ENCODE results near the gene PIK3R4. TPM values are rescaled to one million over a fixed set of nuclear protein-coding genes. Genes with fewer than 3 reads are reported as not detected.

Gene PIK3R4
- total and polyA plus RNA-seq, 2 experiments from 2014 or later: 19.4 to 23.2 TPM

- TF ChIP-seq CTCF (IDR thresholded peaks at IDR 0.05; ENCODE audit: low read depth, low read length): no peak
- Histone ChIP-seq H3K27me3 (no peaks in the 10 kb centered on the region), H3K4me3 (no peak overlapping the region), H3K9me3 (ENCODE audit: low read depth) (no peaks in the 10 kb centered on the region), H3K36me3 (peaks cover 35% of the 10 kb centered on the region), H3K27ac (no peak overlapping the region), H3K4me1 (ENCODE audit: low read depth) (peaks cover 8% of the 10 kb centered on the region)
- DNase-seq (ENCODE audit: low read depth in 1 of 2, low spot score in 1 of 2): peak in 1 of 2 donors; percentile 24
Observed at GRCh38 chr3:130679218-130679617, 67.4 kb downstream of the PIK3R4 start.

DNA sequence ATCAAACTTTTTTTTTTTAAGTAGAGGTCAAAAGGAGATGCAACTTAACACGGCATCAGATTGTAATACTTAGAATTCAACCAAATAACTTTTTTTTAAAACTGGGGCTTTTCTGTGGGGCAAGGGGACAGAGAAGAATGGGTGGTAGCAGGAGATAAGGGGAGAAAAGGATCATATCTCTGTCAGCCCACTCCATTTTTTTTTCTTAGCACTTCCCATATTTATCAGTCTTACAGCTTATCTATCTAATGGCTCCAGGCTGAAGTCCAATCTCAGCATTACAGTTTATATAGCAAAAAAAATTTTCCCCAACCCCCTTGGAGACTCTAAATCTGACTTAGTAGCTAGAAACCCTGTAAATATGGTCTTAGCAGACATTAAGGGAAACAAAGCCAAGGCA, 69.3 kb downstream of the PIK3R4 start:
- no peak overlapping the region for H3K27ac ChIP-seq
- no peaks in the 10 kb centered on the region for H3K9me3 ChIP-seq (ENCODE audit: low read depth)
- H3K36me3 ChIP-seq: peaks cover 23% of the 10 kb centered on the region
- no peak for DNase-seq (ENCODE audit: low read depth in 1 of 2, low spot score in 1 of 2)
- H3K4me1 ChIP-seq (ENCODE audit: low read depth): peaks cover 8% of the 10 kb centered on the region
- no peaks in the 10 kb centered on the region for H3K27me3 ChIP-seq
- TF ChIP-seq CTCF (IDR thresholded peaks at IDR 0.05; ENCODE audit: low read depth, low read length): no peak
- H3K4me3 ChIP-seq: no peak overlapping the region

DNA sequence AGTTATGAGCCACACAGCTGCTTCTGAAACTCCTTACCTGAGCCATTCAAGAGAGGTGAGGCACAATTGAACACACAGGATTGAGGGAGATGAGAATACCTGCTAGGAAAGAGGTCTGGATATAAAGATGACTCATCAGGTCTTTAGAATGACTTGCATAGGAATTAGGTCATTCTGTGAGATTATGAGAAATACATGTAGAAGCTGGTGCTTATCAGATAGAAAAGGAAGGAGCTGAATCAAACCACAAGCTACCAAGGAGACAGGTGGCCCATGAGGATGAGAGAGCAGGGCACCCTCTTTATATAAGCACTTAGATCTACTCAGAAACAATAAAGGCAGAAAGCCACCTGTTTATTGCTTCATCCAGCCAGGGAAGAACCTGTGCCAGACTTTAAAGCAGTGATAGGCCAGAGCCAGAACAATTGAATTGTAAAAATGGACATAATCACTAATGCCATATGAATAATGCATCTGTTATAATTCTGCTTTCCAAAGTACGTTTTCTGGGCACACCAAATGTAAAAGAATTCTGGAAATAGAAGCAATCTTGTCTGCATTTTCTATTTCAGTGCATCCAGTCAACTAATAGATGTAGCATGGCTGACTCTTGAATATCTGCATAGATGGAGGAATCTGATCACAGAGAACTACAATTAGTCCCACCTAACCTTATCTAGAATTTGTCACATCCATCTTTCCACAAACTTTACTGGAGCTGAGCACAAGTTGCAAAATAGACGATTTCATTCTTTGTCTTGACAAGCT, 74.9 kb downstream of the PIK3R4 start:
- no peaks in the 10 kb centered on the region for H3K27me3 ChIP-seq
- no peaks in the 10 kb centered on the region for H3K36me3 ChIP-seq
- DNase-seq (ENCODE audit: low read depth in 1 of 2, low spot score in 1 of 2): no peak
- H3K4me3 ChIP-seq: no peak overlapping the region
- no peak overlapping the region for H3K27ac ChIP-seq
- H3K4me1 ChIP-seq (ENCODE audit: low read depth): no peaks in the 10 kb centered on the region
- no peaks in the 10 kb centered on the region for H3K9me3 ChIP-seq (ENCODE audit: low read depth)
- TF ChIP-seq CTCF (IDR thresholded peaks at IDR 0.05; ENCODE audit: low read depth, low read length): no peak

DNA sequence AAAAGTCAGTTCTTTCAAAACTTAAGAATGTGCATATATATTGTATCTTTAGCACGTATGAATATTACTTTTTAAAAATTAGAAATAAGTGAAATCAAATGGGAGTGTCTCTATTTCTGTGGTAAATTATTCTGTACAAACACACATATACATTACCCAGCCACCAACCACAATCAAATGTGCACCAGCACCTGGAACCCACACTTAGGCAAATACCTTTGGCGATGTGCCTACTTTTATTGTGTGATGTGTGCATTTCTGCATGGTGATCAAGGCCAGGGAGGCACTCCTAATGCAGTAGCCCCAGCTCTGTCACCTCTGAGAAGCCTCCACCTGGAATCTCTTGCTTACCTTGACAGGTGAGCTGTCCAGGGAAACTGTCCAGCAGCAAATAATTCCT, 76.9 kb downstream of the PIK3R4 start:
- TF ChIP-seq CTCF (IDR thresholded peaks at IDR 0.05; ENCODE audit: low read depth, low read length): no peak
- Histone ChIP-seq H3K4me3 (no peak overlapping the region), H3K9me3 (ENCODE audit: low read depth) (no peaks in the 10 kb centered on the region), H3K27ac (no peak overlapping the region), H3K4me1 (ENCODE audit: low read depth) (no peaks in the 10 kb centered on the region), H3K27me3 (no peaks in the 10 kb centered on the region), H3K36me3 (no peaks in the 10 kb centered on the region)
- no peak for DNase-seq (ENCODE audit: low read depth in 1 of 2, low spot score in 1 of 2)

DNA sequence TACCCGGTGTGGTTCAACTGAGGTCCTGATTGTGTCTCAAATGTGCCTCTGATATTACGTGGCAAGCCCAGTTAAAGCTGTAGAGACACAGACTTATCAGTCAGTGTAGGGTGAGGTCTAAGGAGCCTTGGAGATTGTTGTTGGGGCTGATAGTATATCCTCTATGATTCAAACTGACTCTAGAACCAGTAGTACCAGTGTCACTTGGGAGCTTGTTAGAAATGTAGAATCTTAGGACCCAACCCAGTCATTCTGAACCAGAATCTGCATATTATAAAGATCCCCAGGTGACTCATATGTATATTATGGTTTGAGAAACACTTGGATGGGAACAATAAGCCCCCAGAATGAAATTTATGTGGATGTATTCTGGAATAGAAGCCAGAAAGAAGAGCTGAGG, 83.5 kb downstream of the PIK3R4 start:
- Histone ChIP-seq H3K4me1 (ENCODE audit: low read depth) (peaks cover 7% of the 10 kb centered on the region), H3K27me3 (no peaks in the 10 kb centered on the region), H3K27ac (no peak overlapping the region), H3K9me3 (ENCODE audit: low read depth) (no peaks in the 10 kb centered on the region), H3K4me3 (no peak overlapping the region), H3K36me3 (no peaks in the 10 kb centered on the region)
- no peak for DNase-seq (ENCODE audit: low read depth in 1 of 2, low spot score in 1 of 2)
- no peak for TF ChIP-seq CTCF (IDR thresholded peaks at IDR 0.05; ENCODE audit: low read depth, low read length)

All from cardiac muscle cell (in vitro differentiated cells and primary cell).